ENCODE data around the gene POLA2. TPM values are rescaled to one million over a fixed set of nuclear protein-coding genes. Genes with fewer than 3 reads are reported as not detected.
A peak's percentile ranks its signal among the peaks of the same experiment; 100 is the strongest.
"Not testable (repeated sequence)": the region's sequence is repeated elsewhere in the genome, so short reads cannot be mapped to it uniquely, and the experiment has no call there.

Gene POLA2
- total RNA-seq, 2 experiments from 2014 or later = 73.8 to 74.5 TPM

DNA sequence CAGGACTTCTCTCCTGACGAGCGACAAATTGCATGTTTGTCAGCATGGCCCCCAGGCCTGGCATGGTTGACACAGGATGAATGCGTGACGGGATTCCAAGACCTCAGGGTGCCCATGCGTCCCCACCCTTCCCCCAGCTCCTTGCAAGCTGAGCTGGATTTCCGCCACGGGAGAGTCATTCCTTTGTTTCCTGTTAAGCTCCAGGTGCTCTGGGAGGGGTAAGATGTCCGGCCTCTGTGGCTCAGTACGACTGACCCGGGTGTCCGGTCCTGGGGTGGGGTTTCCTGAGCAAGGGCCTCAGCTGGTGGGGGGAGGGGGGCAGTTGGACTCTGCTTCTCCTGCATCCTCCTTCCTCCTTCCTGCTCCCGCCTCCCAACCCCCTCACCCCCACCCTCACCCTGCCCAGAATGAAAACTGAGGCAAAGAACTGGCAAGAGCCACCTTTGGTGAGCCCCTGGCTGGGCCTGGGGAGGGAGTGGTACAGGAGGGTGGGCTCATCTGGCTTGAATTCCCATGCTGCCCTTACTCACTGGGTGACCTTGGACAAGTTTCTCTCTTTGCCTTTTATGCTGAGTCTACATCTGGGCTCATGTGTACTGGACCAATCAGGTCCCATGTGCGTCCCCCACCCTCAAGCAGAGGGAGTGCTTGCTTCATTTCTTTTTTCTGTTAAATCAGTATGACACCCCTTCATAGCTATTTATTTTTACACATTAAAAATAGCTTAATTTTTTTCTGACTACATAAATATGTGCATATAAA, 55.4 kb downstream of the POLA2 start:
- no peak for DNase-seq
- Mint-ChIP-seq H3K36me3 (no peaks in the 10 kb centered on the region), H3K4me3 (no peak overlapping the region), H3K27ac (no peak overlapping the region), H3K4me1 (peaks cover 2% of the 10 kb centered on the region), H3K9me3 (no peaks in the 10 kb centered on the region), H3K27me3 (peaks cover 13% of the 10 kb centered on the region)

DNA sequence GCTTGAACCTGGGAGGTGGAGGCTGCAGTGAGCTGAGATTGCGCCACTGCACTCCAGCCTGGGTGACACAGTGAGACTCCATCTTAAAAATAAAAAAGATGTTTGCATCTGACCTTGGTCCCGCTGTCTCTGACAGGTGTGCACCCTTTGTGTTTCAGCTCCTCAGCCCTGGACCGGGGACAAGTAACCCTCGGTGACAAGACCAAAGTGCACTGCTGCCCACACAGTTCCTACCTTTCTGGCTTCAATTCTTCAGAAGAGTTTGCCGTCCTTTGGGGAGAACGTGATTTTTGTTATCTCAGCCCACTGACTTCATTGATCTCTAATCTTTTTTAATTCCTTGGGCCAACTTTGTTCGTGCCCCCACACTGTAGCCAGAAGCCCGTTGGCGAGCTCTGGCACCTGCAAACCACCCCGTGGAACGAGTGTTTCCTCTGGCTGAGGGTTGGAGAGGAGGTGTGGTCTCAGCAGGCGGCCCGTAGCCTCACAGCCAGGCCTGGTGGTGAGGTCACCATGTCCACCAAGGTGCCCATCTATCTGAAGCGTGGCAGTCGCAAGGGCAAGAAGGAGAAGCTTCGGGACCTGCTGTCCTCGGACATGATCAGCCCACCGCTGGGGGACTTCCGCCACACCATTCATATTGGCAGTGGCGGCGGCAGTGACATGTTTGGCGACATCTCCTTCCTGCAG, 58.8 kb downstream of the POLA2 start:
- peaks cover 2% of the 10 kb centered on the region for H3K4me1 Mint-ChIP-seq
- no peaks in the 10 kb centered on the region for H3K9me3 Mint-ChIP-seq
- no peak overlapping the region for H3K27ac Mint-ChIP-seq
- H3K4me3 Mint-ChIP-seq = no peak overlapping the region
- peaks cover 5% of the 10 kb centered on the region for H3K27me3 Mint-ChIP-seq
- DNase-seq = no peak
- no peaks in the 10 kb centered on the region for H3K36me3 Mint-ChIP-seq

DNA sequence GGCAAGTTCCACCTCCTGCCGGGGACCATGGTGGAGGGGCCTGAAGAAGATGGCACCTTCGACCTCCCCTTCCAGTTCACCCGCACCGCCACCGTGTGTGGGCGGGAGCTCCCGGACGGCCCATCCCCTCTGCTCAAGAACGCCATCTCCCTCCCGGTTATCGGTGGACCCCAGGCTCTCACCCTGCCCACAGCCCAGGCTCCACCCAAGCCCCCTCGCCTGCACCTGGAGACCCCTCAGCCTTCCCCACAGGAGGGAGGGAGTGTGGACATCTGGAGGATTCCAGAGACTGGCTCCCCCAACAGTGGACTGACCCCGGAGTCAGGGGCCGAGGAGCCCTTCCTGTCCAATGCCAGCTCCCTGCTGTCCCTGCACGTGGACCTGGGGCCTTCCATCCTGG, 59.3 kb downstream of the POLA2 start:
- peaks cover 2% of the 10 kb centered on the region for H3K27me3 Mint-ChIP-seq
- no peaks in the 10 kb centered on the region for H3K4me1 Mint-ChIP-seq
- no peaks in the 10 kb centered on the region for H3K9me3 Mint-ChIP-seq
- no peaks in the 10 kb centered on the region for H3K36me3 Mint-ChIP-seq
- no peak overlapping the region for H3K27ac Mint-ChIP-seq
- H3K4me3 Mint-ChIP-seq = no peak overlapping the region
- DNase-seq = no peak

DNA sequence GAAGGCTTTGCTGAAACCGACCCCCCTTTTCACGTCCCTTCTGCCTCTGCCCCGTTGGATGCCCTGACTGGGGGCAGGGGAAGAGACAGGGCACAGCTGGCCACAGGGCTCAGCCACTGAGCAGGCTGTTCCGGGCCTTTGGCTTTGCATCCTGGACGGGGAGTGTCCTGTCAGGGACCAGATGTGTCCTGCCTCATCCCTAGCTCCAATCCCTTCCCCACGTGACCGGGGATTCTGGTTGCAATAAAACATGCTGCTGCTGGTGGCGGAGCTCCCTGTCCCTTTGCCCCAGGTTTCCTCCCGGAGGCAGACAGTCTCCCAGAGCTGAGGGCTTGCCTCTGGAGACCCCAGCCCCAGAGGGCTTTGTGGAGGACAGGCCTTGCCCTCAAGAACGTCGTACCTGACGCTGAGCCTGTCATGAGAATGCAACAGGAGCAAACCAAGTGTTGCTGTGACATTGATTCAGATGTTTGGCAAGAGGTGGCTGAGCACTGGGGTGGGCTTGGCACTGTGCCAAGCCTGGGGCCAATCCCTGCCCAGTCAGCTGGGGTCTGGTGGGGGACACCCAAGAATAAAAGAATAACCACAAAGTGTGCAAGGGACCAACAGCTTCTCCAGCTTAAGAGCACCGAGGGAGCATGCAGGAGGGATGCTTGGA, 60.2 kb downstream of the POLA2 start:
- no peaks in the 10 kb centered on the region for H3K9me3 Mint-ChIP-seq
- H3K4me1 Mint-ChIP-seq = no peaks in the 10 kb centered on the region
- no peaks in the 10 kb centered on the region for H3K36me3 Mint-ChIP-seq
- no peak overlapping the region for H3K27ac Mint-ChIP-seq
- H3K27me3 Mint-ChIP-seq = no peaks in the 10 kb centered on the region
- H3K4me3 Mint-ChIP-seq = no peak overlapping the region
- DNase-seq = no peak

DNA sequence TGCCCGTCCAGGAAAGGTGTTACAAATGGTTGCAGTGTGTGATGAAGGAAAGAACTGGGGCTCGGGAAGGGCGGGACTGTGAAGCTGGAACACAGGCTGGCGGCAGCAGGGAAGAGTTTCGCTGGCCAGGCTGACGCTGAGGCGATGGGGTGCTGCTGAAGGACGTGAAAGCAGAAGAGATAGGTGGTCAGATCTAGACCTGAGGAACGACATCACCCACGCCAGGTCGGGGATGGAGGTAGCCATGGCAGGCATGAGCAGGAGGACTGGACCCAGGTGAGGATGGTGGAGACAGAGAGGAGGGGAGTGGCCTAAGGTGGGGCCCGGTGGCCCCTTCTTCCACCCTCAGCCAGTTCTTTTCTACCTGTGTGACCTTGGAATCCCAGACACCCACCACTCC, 62.1 kb downstream of the POLA2 start:
- no peak overlapping the region for H3K4me3 Mint-ChIP-seq

DNA sequence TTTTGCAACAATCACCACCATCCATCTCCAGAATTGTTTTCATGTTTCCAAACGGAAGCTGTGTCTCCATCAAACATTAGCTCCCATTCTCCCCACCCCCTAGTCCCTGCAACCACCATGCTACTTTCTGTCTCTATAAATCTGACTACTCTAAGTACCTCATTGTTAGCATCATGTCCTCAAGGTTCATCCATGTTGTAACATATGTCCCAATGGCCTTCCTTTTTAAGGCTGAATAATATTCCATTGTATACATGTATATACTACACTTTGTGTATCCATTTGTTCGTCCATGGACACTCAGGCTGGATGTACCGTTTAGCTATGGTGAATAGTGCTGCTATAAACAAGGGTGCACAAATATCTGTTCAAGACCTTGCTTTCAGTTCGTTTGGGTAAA, 63.7 kb downstream of the POLA2 start:
- H3K27ac Mint-ChIP-seq = no peak overlapping the region
- no peaks in the 10 kb centered on the region for H3K27me3 Mint-ChIP-seq
- H3K4me3 Mint-ChIP-seq = no peak overlapping the region
- no peak for DNase-seq
- H3K9me3 Mint-ChIP-seq = no peaks in the 10 kb centered on the region
- H3K4me1 Mint-ChIP-seq = peaks cover 10% of the 10 kb centered on the region
- H3K36me3 Mint-ChIP-seq = no peaks in the 10 kb centered on the region

More for the DNA sequence above, 62.1 kb downstream of the POLA2 start:
- no peaks in the 10 kb centered on the region for H3K27me3 Mint-ChIP-seq
- no peaks in the 10 kb centered on the region for H3K36me3 Mint-ChIP-seq
- H3K27ac Mint-ChIP-seq = no peak overlapping the region
- no peak for DNase-seq
- H3K4me1 Mint-ChIP-seq = no peaks in the 10 kb centered on the region
- no peaks in the 10 kb centered on the region for H3K9me3 Mint-ChIP-seq

DNA sequence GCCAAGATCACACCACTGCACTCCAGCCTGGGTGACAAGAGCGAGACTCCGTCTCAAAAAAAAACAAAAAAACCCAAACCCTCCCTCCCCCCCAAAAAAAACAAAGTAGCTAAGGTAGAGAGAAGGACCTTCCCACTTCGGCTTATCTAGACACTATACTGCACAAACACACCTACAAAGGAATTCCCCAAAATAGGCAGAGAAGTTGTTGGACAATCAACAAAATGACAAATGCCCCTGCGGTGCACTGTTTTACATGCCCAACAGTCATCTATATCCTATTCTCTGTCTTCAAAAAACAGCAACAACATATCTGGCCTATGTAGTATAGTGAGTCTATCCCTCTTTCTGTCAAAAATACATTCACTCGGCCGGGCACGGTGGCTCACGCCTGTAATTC, 65.3 kb downstream of the POLA2 start:
- Mint-ChIP-seq H3K36me3 (no peaks in the 10 kb centered on the region), H3K4me1 (peaks cover 10% of the 10 kb centered on the region), H3K27me3 (no peaks in the 10 kb centered on the region), H3K4me3 (no peak overlapping the region), H3K27ac (no peak overlapping the region), H3K9me3 (no peaks in the 10 kb centered on the region)
- no peak for DNase-seq

DNA sequence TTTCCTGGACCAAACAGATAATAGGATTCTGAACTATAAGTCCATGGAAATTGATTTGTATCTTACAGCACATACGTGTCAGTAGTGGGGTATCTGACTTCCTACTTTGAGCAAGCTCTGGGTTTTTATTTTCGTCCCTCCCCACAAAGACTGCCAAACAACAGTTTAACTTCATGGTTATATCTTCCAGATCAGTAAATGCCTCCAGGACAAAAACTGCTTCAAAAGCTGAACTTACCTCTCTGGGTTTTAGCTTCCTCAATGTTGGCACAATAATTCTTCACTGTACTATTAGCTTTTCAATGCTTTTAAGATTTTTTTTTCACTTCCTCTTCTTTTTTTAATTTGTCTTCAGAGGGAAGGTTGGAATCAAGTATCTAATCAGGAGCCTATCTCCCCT, 67.7 kb downstream of the POLA2 start:
- H3K27ac Mint-ChIP-seq = no peak overlapping the region
- no peaks in the 10 kb centered on the region for H3K36me3 Mint-ChIP-seq
- H3K4me3 Mint-ChIP-seq = peak overlapping the region; percentile 48
- H3K27me3 Mint-ChIP-seq = no peaks in the 10 kb centered on the region
- peaks cover 10% of the 10 kb centered on the region for H3K4me1 Mint-ChIP-seq
- DNase-seq = no peak
- H3K9me3 Mint-ChIP-seq = no peaks in the 10 kb centered on the region

DNA sequence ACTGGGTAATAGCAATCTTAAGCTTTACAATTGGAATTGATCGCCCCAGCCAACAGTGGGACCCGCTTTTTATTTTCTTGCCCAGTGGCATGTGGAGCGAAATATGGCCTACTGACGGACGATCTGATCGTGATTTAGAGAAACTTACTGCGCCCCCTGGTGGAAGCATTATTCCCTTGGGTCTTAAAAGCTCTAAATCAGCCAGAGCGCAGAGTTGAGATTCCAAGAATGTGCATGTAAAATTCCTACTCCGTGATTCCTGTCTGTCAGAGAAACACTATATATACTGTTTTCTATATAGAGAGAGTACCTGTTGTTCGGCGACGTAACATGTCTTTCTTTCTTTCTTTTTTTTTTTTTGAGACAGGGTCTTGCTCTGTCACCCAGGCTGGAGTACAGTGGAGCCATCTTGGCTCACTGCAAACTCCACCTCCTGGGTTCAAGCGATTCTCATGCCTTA, 68.2 kb downstream of the POLA2 start:
- Mint-ChIP-seq H3K27me3 (no peaks in the 10 kb centered on the region), H3K4me3 (peak overlapping the region; percentile 48), H3K9me3 (no peaks in the 10 kb centered on the region), H3K27ac (no peak overlapping the region), H3K36me3 (no peaks in the 10 kb centered on the region), H3K4me1 (peaks cover 13% of the 10 kb centered on the region)
- DNase-seq = peak; percentile 68

DNA sequence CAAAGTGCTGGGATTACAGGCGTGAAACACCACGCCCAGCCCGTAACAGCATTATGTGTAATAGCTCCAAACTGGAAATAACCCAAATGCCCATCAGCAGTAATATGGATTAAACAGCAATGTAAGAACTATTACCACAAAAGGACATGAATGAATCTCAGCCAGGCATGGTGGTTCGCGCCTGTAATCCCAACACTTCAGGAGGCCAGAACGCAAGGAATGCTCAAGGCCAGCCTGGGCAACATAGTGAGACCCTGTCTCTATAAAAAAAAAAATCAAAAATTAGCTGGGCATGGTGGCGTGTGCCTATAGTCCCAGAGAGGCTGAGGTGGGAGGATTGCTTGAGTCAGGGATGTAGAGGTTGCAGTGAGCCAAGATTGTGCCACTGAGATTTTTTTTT, 68.8 kb downstream of the POLA2 start:
- peaks cover 19% of the 10 kb centered on the region for H3K4me1 Mint-ChIP-seq
- H3K27ac Mint-ChIP-seq = no peak overlapping the region
- H3K9me3 Mint-ChIP-seq = no peaks in the 10 kb centered on the region
- no peak overlapping the region for H3K4me3 Mint-ChIP-seq
- DNase-seq = no peak
- H3K27me3 Mint-ChIP-seq = no peaks in the 10 kb centered on the region
- no peaks in the 10 kb centered on the region for H3K36me3 Mint-ChIP-seq

DNA sequence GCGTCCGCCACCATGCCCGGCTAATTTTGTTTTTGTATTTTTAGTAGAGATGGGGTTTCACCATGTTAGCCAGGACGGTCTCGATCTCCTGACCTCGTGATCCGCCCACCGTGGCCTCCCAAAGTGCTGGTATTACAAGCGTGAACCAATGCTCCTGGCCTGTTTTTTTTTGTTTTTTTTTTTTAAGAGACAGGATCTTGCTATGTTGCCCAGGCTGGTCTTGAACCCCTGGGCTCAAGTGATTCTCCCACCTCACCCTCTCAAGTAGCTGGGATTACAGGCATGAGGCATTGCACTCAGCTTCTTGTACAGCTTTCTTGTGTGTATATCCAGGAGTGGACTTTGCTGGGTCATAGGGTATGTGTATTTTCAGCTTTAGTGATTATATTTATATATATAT, 70.8 kb downstream of the POLA2 start:
- DNase-seq, H3K36me3 Mint-ChIP-seq, H3K27ac Mint-ChIP-seq, H3K9me3 Mint-ChIP-seq, H3K4me3 Mint-ChIP-seq, H3K27me3 Mint-ChIP-seq: not testable (repeated sequence)
- peaks cover 22% of the 10 kb centered on the region for H3K4me1 Mint-ChIP-seq

DNA sequence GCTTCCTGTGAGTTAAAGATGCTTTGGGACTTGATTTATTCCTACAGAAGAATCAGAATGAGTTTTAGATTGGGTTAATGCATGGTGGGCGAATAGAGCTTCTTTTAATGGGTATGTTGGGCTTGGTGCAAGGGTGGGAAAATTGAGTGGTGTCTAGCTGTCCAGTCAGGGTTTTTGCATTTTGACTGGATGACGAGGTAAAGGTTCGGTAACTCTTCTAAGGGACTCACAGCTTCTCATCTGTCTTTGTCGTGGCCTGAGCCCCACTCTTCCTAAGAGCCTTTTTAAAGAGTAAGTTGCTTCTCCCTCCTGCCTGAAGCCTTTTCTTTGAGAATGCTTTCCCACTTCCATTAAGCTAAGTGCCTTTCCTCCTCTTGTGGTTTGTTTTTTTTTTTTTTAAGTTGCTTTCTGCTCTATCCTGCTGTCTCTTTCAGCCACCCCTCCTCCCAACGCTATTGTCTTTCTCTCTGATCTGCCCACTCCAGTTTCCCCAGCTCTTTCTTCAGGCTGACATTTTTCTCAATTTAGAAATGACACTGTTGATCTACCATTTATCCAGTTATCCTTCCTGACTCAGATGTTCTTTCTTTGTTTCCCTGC, 73.0 kb downstream of the POLA2 start:
- Mint-ChIP-seq H3K4me3 (peak overlapping the region; percentile 84), H3K27ac (peak overlapping the region; percentile 79), H3K9me3 (no peaks in the 10 kb centered on the region), H3K4me1 (peaks cover 33% of the 10 kb centered on the region), H3K36me3 (no peaks in the 10 kb centered on the region), H3K27me3 (no peaks in the 10 kb centered on the region)
- DNase-seq = no peak

DNA sequence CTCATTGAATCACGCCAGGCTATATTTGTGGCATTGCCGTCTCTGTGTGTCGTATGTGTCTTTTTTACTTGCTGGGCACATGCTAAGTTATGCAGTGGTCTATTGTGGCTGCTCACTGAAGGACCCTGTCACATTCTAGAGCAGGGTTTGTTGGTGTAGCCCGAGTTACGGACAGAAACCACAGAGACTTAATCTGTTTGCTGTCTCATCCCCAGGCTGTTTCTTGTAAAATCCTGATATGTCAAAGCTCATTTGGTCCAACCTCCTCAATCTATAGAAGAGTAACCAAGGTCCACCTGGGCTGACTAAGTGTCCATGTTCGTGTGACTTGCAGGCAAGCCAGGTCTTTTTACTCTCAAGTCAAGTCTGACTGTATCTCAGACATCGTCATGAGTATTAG, 76.9 kb downstream of the POLA2 start:
- DNase-seq = no peak
- H3K27ac Mint-ChIP-seq = no peak overlapping the region
- H3K9me3 Mint-ChIP-seq = no peaks in the 10 kb centered on the region
- H3K36me3 Mint-ChIP-seq = peaks cover 2% of the 10 kb centered on the region
- peaks cover 28% of the 10 kb centered on the region for H3K4me1 Mint-ChIP-seq
- no peaks in the 10 kb centered on the region for H3K27me3 Mint-ChIP-seq
- H3K4me3 Mint-ChIP-seq = no peak overlapping the region

DNA sequence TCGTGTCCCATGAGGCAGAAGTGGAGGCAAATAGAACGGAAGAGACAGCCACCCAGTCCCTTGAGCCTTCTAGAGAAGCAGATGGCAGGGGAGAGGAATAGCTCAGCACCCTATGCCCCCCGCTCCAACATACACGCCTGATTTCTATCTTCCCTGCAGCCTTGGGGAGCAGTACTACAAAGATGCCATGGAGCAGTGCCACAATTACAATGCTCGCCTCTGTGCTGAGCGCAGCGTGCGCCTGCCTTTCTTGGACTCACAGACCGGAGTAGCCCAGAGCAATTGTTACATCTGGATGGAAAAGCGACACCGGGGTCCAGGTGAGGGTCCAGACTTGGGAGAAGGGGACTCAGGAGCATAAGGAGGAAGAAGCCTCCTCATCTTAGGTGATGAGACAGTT, 78.5 kb downstream of the POLA2 start:
- Mint-ChIP-seq H3K27ac (no peak overlapping the region), H3K27me3 (no peaks in the 10 kb centered on the region), H3K4me1 (peaks cover 22% of the 10 kb centered on the region), H3K9me3 (no peaks in the 10 kb centered on the region), H3K4me3 (no peak overlapping the region), H3K36me3 (peaks cover 5% of the 10 kb centered on the region)
- no peak for DNase-seq

DNA sequence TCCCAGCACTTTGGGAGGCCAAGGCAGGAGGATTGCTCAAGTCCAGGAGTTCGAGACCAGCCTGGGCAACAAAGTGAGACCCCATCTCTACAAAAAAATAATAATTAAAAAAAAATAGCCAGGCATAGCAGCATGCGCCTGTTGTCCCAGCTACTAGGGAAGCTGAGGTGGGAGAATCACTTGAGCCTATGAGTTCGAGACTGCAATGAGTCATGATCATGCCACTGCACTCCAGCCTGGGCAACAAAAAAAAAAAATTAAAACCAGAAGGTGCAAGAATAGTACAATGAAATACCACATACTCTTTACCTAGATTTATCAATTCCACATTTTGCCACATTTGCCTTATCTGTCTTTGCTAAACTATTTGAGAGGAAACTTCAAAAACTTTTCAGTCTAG, 80.1 kb downstream of the POLA2 start:
- no peak for DNase-seq
- H3K27me3 Mint-ChIP-seq = no peaks in the 10 kb centered on the region
- H3K36me3 Mint-ChIP-seq = peaks cover 13% of the 10 kb centered on the region
- no peak overlapping the region for H3K27ac Mint-ChIP-seq
- no peak overlapping the region for H3K4me3 Mint-ChIP-seq
- H3K4me1 Mint-ChIP-seq = peaks cover 16% of the 10 kb centered on the region
- no peaks in the 10 kb centered on the region for H3K9me3 Mint-ChIP-seq

Data from activated naive CD8-positive, alpha-beta T cell treated with anti-CD3 and anti-CD28 coated beads for 36 hours (primary cell).